Activated CD8-positive, alpha-beta memory T cell treated with anti-CD3 and anti-CD28 coated beads, Interleukin-2, amount 50 U/mL, for 4 hours (primary cell): ENCODE data around the gene ETNK2.
"Not testable (repeated sequence)": the region's sequence is repeated elsewhere in the genome, so short reads cannot be mapped to it uniquely, and the experiment has no call there.

Source experiments
- DNase-seq: peaks from one replicate; pipeline ENCODE4 v3.0.0-alpha.2; 2020

ETNK2 gene

DNA sequence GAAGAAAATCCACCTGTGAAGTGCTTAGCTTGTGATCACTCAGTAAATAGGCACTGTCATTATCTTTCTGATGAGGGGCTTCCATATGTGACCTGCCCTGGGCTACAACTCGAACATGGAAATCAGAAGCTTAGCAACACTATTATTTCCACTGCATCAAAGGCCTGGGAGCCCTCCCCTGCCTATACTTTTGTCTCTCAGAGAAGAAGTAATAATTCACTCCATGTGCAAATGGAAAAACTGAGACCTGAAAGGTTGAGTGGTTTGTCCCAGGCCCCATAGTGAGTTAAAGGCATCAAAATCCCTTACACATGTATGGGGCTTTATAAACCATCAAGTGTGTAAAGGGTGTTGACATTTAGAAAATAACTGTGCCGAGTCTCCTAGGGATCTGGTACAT is 58.1 kb downstream of the ETNK2 start:
- DNase-seq, result no peak

DNA sequence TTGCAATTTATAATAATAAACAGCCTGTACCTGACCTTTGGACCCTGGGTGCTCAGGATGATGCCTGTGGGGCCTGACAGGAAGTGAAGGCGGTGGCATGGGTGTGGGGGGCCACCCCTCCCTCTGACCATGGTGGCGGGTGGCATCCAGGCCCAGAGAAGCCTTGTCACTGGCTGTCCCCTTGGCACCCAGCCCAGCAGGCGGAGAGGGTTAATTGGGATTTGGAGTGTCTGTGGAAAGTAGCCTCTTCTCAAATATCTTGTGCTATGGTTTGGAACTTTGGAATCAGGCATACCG is 58.5 kb downstream of the ETNK2 start:
- DNase-seq, result no peak

DNA sequence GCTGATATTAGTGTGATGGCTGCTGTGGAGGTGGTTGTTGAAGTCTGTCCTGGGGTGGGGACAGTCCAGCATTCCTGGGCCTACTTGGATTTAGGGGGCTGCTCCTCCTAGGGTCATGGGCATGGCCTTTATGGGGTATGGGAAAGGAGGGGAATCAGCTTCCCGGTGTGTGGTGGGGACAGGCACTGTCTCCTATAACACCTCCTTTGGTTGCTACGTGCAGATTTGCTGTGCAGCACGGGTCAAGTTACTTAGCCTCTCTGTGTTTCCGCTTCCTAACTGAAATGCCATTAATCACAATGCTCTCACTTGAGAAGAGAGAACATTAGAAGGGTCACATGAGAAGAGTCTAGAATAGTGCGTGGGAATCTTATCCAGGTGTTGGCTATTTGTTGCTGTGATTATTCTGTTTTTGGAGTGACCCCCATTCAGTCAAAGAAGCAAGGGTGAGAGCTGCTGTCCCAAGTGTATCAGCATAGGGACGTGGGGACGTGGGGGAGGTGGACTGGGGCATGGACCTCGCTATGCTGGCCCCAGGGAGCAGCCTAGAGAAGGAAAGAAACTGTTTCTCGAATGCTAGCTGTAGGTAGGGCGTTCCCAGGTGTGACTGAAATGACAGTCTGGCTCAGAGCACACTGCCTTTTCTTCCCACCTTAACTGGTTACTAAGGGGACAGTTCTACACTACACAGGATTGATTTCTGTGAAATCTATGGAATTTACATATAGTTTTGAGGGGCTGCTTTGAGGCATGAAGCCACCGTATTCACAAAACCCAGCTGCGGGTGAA is 59.0 kb downstream of the ETNK2 start:
- DNase-seq, result no peak

DNA sequence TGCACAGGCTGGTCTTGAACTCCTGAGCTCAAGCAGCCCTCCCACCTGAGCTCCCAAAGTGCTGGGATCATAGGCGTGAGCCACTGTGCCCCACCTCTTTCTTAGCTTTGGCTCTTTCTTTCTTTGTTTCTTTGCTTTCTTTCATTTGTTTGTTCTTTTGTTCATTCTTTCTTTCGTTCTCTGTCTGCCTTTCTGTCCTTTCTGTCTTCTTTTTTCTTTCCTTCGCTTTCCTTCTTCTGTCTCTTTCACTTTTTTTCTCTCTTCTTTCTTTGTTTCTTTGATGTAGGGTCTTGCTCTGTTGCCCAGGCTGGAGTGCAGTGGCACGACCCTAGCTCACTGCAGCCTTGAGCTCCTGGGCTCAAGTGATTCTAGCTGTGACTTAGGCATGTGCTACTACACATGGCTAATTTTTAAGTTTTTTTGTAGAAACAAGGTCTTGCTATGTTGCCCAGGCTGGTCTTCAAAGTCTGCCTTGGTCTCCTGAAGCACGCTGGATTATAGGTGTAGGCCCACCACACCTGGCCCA is 60.0 kb downstream of the ETNK2 start:
- no peak for DNase-seq

GRCh38 chr1:204091066-204091465 is 60.8 kb downstream of the ETNK2 start:
- DNase-seq, result no peak

DNA sequence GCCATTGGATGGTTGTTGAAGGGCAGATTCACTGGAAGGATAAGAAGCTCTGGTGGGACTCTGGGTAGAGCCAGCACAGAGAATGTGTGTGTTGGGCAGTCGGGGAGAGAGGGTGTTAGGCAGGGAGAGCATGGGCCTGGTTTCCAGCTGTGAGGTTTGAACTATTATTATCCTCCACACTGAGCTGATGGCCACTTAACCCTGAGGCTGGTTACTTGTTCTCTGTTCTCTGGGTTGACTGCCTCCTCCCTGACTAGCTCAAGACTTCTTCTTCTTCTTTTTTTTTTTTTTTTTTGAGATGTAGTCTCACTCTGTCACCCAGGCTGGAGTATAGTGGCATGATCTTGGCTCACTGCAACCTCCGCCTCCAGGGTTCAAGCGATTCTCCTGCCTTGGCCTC is 61.7 kb downstream of the ETNK2 start:
- DNase-seq, result not testable (repeated sequence)

DNA sequence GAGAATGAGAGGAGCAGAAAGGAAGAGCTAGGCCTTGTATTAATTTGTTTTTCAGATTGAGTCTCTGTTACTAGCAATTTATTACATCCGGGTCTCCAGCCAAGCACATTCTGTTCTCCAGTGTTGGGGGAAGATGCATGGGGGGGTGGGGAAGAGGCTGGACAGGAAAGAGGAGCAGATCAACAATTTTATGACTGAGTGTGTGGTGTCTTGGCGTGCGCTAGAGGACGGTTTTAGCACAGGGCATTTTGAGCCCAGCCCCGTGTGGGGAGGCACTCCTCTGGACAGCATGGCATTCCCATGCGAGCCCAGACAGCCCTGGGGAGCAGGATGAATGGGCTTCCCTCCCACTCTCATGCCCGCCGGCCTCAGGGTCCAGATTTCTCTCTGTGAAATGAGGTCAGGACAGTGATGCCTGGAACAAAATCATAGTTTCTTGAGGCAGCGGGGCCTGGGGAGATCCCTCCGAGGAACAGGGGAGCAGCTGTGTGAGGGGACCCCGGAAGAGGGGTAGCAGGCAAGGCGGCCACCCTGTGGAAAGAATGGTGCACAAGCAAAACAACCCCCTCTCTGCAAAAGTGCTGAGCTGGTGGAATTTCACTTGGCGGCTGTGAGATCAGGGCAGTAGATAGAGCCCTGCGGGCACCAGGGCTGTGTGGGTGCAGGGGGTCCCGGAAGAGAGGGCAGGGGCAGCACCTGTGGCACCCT is 62.6 kb downstream of the ETNK2 start:
- DNase-seq, result no peak

DNA sequence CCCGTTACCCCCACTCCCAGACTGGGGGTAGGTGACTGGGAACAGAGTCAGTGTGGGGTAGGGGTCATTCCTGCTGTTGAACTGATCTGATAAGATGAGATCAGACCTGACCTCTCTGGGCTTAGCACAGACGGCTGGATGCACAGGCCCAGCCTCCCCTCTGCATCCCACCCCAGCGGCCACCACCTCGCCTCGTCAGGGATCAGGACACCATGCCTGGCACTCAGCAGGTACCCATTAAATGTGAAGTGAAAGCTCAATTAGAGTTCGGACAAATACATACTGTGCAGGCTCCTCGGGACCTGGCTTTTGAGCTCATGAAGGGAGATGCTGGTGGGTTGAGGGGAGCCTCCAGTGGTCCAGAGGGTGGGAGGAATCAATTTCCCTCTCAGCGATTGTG is 63.2 kb downstream of the ETNK2 start:
- DNase-seq, result no peak

DNA sequence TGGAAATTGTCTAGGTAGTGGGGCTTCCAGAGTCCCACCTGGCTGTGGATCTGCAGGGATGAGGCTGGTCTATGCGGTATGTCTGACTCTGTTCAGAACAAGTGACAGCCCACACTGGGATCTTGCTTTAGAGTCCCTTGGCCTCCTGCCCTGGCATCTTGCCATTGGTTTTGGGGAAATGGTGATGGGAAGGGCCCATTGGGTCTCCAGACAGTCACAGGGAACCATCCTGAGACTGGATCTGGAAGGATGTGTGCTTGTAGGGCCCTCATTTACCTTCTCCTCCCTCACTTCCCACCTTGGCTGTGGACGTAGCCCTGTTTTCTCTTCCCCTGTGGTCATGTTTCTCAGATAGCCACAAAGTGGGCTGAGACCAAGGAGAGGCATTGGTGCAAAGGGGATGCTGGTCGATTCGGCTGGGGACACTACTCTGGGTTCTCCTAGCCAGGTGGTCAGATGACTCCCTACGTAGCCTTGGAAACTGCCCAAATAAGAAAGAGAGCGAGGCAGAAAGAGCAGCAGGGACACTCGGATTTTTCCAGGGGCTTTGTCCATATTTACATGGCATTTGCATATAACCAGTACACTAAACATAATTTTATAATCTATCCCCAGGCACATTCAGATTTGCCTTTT is 63.8 kb downstream of the ETNK2 start:
- no peak for DNase-seq

GRCh38 chr1:204087181-204087892 is 64.5 kb downstream of the ETNK2 start:
- no peak for DNase-seq

GRCh38 chr1:204085876-204086275 is 66.0 kb downstream of the ETNK2 start:
- no peak for DNase-seq

DNA sequence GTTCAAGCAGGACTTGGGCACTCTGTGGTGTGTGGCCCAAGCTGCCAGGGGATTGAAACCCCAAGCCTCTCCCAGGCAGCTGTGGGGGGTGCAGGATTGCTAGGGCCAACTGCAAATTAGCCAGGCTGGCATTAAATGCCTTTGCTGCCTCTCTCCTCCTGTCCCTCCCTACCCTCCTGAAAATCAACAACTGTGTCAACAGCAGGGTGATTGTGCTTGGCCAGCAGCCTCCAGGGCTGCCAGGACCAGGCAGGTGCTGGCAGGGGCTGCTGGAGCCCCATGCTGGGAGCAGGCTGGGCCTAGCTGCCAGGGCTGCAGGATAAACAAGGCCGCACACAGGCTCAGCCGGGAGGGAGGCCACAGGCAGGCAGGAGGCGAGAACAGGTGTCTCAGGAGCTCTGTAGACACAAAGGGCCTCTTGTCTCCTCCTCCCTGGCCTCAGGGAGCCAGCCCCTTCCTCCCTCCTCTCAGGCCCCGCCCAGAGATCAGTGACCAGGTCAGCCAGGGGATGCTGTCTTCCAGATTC is 67.5 kb downstream of the ETNK2 start:
- DNase-seq, result no peak

DNA sequence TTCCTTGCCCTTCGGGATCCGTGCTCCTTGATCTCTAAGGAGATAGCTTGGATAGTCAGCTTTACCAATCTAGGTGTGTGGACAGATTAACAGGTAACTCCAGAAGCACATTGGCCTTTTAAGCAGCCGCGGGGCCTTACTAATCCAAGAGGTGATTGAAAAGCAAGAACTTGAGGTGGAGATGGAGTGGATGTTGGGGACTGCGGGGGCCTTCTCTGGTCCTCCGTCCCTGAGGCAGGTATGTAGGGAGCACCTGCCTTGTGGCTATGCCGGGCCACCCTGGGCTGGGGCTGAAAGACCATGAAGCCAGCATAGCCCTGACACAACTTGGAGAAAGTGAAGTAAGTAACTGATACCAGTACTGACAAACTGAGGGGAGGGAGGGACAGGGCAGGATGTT is 68.4 kb downstream of the ETNK2 start:
- no peak for DNase-seq

DNA sequence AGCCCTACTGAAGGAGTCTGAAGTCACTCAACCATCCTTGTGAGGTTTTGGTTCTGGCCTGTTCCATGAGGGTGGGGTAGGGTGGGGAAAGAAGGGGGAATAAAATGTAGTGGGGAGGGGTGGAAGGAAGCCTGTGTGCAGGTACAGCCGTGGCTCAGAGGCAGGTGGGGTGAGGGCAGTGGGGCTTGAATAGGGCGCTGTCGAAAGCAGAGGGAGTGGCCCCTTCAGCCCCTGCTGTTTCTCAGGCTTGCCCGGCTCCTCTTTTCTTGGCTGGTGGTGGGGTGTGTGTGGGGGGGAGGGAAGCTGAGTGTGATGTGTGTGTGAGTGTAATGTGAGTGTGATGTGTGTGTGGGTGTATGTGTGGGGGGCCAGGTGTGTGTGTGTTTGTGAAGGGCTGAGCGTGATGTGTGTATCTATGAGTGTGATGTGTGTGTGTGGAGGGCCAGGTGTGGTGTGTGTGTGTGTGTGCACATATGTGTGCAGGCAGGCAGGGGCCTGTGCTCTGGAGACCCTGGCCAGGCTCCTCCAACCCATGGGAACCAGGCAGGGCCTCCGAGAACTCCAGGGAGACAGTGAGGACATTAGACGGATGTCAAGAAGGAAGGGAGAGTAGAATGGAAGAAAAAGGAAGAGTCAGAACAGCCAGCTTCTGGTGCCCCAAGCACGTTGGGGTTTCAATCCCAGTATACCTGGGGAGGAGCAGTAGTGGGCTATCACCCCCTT is 69.9 kb downstream of the ETNK2 start:
- DNase-seq, result no peak

DNA sequence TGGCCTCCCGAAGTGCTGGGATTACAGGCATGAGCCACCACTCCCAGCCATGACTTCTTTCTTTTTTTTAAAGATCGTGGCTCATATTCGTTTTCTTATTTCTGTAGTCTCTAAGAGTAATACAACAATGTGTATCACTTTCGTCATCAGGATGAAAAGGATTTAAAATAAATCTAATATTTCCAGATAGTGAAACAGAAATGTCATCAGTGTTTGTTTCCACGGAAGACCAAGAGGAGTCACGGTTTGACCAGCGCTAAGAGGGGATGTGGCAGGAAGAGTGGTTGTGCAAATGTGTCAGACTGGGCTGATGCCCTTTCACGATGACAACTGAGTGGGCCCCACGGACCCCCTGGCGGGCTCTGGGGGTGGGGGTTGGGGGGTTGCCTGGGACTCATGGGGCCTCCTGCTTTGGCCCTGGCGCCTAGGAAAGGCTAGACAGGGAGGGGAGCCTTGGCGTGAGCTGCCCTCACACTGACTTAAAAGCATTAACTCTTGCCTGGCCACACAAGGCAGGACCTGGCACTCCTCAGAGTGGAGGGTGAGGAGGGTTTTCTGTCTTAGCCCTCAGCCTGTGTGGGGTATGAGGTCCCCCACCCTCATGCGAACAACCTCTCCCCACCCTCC is 70.6 kb downstream of the ETNK2 start:
- DNase-seq, result no peak
